Kidney (tissue), 14 donors: Measurements from ENCODE around the gene MLN. TPM values are rescaled to one million over a fixed set of nuclear protein-coding genes. Genes with fewer than 3 reads are reported as not detected.

Source experiments
- DNase-seq, 5 donors: peaks; one replicate each; pipeline ENCODE4 v3.0.0-alpha.2; 2013 to 2020
- FAIRE-seq: peaks from 2 replicates; lab custom pipeline; 2012; peaks lifted over from hg19 to GRCh38; lab: Jason Lieb, UNC
- H3K27ac ChIP-seq, 2 donors: one replicate each; pipeline ENCODE4 v1.7.0; 2013; ENCODE audit warnings: low read depth in 2 of 2, low read length in 2 of 2, inconsistent platforms in 1 of 2
- H3K27me3 ChIP-seq: one replicate; pipeline ENCODE4 v1.7.1; 2013; ENCODE audit warnings: low read length, inconsistent platforms; ENCODE audit not compliant: control insufficient read depth, insufficient read depth
- H3K36me3 ChIP-seq, 3 donors: one replicate each; pipeline versions ENCODE4 v1.7.0 to v1.7.1; 2013; ENCODE audit warnings: low read length in 3 of 3, control low read depth in 1 of 3, inconsistent platforms in 1 of 3; ENCODE audit not compliant: insufficient read depth in 3 of 3, control insufficient read depth in 2 of 3
- H3K4me1 ChIP-seq, 3 donors: one replicate each; pipeline versions ENCODE4 v1.7.0 to v1.7.1; 2013; ENCODE audit warnings: low read length in 3 of 3, inconsistent platforms in 1 of 3, low read depth in 1 of 3; ENCODE audit not compliant: control insufficient read depth in 2 of 3, insufficient read depth in 2 of 3
- H3K4me3 ChIP-seq, 3 donors: one replicate each; pipeline versions ENCODE4 v1.7.0 to v1.8.1; 2013; ENCODE audit warnings: low read length in 3 of 3, control low read depth in 1 of 3, inconsistent platforms in 1 of 3
- H3K9ac ChIP-seq, 3 donors: one replicate each; pipeline versions ENCODE4 v1.7.0 to v1.7.1; 2013; ENCODE audit warnings: low read length in 3 of 3, control low read depth in 1 of 3, inconsistent platforms in 1 of 3
- H3K9me3 ChIP-seq, 3 donors: one replicate each; pipeline versions ENCODE4 v1.7.0 to v1.7.1; 2013; ENCODE audit warnings: low read length in 3 of 3, control low read depth in 1 of 3, inconsistent platforms in 1 of 3; ENCODE audit not compliant: control insufficient read depth in 2 of 3, insufficient read depth in 1 of 3
- CTCF ChIP-seq: IDR thresholded peaks from 3 replicates; pipeline ENCODE4 v1.5.1; 2012; ENCODE audit warnings: mild to moderate bottlenecking, moderate library complexity, borderline replicate concordance; ENCODE audit not compliant: insufficient read depth; ENCODE audit errors: extremely low read depth
- intact Hi-C: fragments of 100-400 bp; cut with DNase I; formaldehyde crosslinking; loops from one replicate; pipeline ENCODE4 v1.11.1; 2022
- polyA plus RNA-seq: library from polyadenylated mRNA; stranded (reverse); fragments of 350-450 nt; fragmentation: Illumina TruSeq; extraction: RNeasy Lipid Tissue Mini Kit (QIAGEN cat#74804); gene quantifications from one replicate; pipeline ENCODE4 v1.2.3, GENCODE V29; 2014; ENCODE audit warnings: low read depth, low replicate concordance; ENCODE audit not compliant: insufficient read depth
- total RNA-seq: library from RNA; stranded (reverse); fragmentation: NEBNext Ultra II Directional; extraction: Animal tissue kit (Norgen Biotek cat#: 25700); gene quantifications from one replicate; pipeline ENCODE4 v1.2.1, GENCODE V29; 2021
- donor health status: control.
- donor health status: control.
- donor health status: control.
- donor health status: control.
- donor health status: control.
- donor health status: DM: yes; HTN: yes; CAD: no.
- donor health status: Normal renal cell carcinoma (clear cell type).

MLN gene
- total and polyA plus RNA-seq, 2 donors from 2014 or later: not detected

GRCh38 chr6:33820243-33820642 is 16.4 kb upstream of the MLN start:
- H3K9me3 ChIP-seq: no peaks in the 10 kb centered on the region
- TF ChIP-seq CTCF: no peak
- H3K27me3 ChIP-seq: no peaks in the 10 kb centered on the region
- FAIRE-seq (no peak), DNase-seq (peak in 1 of 5 donors; percentile 41)
- peaks cover 0 to 9% (median 3%) of the 10 kb centered on the region in 3 donors for H3K4me1 ChIP-seq
- H3K27ac ChIP-seq: no peak overlapping the region
- H3K4me3 ChIP-seq: no peak overlapping the region
- no peaks in the 10 kb centered on the region for H3K36me3 ChIP-seq
- no peak overlapping the region for H3K9ac ChIP-seq
- intact Hi-C loops: no loop called here

- H3K27ac ChIP-seq: no peak overlapping the region
- no peak for TF ChIP-seq CTCF
- no peaks in the 10 kb centered on the region for H3K36me3 ChIP-seq
- FAIRE-seq (no peak), DNase-seq (no peak)
- H3K4me1 ChIP-seq: peaks cover 0 to 9% (median 0%) of the 10 kb centered on the region in 3 donors
- H3K9me3 ChIP-seq: no peaks in the 10 kb centered on the region
- intact Hi-C loops: no loop called here
- H3K9ac ChIP-seq: no peak overlapping the region
- no peaks in the 10 kb centered on the region for H3K27me3 ChIP-seq
- H3K4me3 ChIP-seq: no peak overlapping the region
These were observed 15.2 kb upstream of the MLN start for GRCh38 chr6:33819021-33819420.

- no peak overlapping the region for H3K4me3 ChIP-seq
- no peak for TF ChIP-seq CTCF
- no peaks in the 10 kb centered on the region for H3K9me3 ChIP-seq
- no peaks in the 10 kb centered on the region for H3K27me3 ChIP-seq
- intact Hi-C loops: no loop called here
- H3K36me3 ChIP-seq: no peaks in the 10 kb centered on the region
- peak in 1 of 5 donors; percentile 6 for DNase-seq
- H3K4me1 ChIP-seq: peaks cover 0 to 9% (median 0%) of the 10 kb centered on the region in 3 donors
- no peak for FAIRE-seq
- H3K27ac ChIP-seq: no peak overlapping the region
- H3K9ac ChIP-seq: no peak overlapping the region
These were observed 14.5 kb upstream of the MLN start for GRCh38 chr6:33818293-33818692.

GRCh38 chr6:33817489-33817888 is 13.7 kb upstream of the MLN start:
- H3K4me3 ChIP-seq: no peak overlapping the region
- no peaks in the 10 kb centered on the region for H3K9me3 ChIP-seq
- no peak overlapping the region for H3K27ac ChIP-seq
- no peaks in the 10 kb centered on the region for H3K36me3 ChIP-seq
- no peak for TF ChIP-seq CTCF
- FAIRE-seq (no peak), DNase-seq (peak in 1 of 5 donors; percentile 12)
- H3K9ac ChIP-seq: no peak overlapping the region
- peaks cover 0 to 9% (median 0%) of the 10 kb centered on the region in 3 donors for H3K4me1 ChIP-seq
- intact Hi-C loops: no loop called here
- no peaks in the 10 kb centered on the region for H3K27me3 ChIP-seq
